Activated CD8-positive, alpha-beta memory T cell treated with anti-CD3 and anti-CD28 coated beads, Interleukin-2, amount 50 U/mL, for 4 hours (primary cell): Measurements from ENCODE around the gene BANP.
"Not testable (repeated sequence)": the region's sequence is repeated elsewhere in the genome, so short reads cannot be mapped to it uniquely, and the experiment has no call there.

ENCODE experiments used
- DNase-seq: peaks from one replicate; pipeline ENCODE4 v3.0.0-alpha.2; 2020

The BANP gene

DNA sequence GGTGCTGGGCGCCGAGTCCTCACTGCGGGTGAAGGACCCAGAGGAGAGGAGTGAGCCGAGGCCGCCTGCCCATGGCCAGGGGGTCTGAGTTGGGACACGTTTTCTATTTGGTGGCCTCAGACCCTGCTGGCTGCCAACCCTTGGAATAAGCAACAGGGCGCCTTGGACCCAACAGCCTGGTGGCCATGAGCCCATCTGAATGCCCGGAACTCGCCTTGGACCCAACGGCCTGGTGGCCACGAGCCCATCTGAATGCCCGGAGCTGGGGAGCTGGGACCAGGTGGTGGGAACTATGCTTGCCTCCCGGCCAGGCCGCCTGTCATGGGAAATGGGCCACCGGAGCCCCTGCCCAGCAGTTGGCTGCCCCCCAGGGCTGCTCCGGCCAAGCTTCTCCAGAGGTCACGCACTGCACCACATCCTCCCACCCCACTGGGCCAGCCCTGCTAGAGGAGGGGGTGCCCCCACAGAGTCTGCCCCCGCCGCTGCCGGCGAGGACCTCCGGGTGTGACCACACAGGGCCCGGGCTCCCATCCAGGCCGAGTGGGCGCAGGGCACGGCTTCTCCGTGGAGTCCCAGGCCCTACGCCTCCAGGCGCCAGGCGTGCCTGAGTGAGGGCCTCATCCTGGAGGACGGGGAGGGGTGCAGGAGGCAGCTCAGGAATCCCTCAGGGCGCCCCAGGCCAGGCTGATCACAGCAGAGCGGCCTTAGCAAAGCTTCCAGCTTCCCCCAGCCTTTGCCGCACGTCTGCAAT is 140.2 kb downstream of the BANP start:
- not testable (repeated sequence) for DNase-seq

DNA sequence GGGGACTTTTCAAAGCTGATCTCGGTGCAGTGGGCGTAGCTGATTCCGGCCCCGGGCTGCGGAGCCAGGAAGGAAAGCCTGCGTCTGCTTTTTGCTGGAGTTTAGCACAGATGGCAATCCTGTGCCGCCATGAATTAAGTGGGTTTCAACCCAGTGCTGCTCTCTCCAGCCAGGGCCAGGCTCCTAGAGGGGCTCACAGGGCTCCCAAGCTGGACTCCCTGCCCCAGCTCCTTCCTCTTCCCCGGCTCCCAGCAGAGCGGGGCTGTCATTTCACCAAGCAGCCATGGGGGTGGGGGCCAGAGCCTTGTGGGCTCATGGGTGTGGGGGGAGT is 140.7 kb downstream of the BANP start:
- DNase-seq: not testable (repeated sequence)

DNA sequence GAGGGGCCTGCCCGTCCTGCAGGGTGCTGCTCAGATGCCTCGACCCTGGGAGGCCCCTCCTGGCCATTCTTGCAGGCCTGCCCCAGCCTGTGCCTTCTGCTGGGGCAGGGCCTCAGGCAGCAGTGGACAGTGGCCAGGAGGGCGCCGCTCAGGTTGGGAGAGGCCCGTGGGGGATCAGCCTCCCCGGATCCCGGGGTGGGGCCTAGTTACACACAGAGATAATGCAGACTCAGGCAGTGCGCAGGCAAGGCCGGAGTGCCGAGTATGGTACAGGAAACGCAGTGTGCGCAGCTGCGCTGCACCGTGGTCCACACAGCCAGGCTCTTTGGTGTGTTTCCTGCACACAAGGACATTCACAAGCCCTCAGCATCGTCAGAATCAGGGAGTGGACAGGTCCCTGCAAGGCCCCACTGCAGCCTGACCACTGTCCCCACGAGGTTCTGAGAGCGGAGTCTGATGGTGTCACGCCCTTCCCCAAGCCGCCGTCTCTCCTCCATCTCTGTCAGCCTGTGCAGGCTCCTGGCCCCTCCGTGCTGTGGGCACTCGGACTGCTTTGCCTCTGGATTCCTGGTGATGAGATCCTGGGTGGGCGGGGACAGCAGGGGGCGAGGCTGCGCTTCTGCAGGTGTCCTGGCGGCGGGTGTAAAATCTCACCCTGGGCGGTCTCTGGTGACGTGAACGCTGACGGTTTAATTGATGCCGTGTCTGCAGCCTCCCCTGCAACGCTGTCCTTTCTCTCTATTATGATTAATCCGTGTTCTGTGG is 141.7 kb downstream of the BANP start:
- not testable (repeated sequence) for DNase-seq

DNA sequence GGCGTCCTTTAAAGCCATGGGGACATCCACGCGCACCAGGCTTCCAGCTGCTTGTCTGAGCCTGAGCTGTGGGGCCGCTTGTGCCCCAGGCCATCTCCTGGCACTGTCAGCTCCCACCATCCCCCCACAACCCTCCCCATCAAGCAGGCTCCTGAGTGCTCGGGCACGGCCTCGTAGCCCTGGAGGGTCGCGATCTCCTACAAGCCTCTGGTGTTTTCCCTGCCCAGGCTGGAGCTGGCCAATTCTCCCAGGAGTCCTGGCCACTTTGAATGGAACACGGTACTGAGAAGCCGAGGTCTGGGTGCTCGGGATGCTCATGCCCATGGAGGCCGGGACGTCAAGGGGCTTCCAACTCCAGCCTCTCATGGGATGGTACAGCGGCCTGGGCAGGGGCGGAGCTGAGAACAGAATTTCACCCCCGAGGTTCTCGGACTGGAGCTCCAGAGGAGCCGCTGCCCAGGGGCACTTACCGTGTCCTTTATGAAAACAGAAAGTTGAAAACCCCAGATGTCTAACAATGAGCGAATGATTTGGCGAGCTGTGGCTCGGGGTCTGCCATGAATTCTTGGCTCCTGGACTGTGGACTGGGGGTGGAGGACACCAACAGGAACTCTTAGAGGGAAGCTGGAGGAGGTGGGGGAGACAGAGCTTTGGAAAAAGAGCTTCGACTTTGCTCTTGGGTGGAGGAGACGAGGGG is 142.5 kb downstream of the BANP start:
- DNase-seq: not testable (repeated sequence)

DNA sequence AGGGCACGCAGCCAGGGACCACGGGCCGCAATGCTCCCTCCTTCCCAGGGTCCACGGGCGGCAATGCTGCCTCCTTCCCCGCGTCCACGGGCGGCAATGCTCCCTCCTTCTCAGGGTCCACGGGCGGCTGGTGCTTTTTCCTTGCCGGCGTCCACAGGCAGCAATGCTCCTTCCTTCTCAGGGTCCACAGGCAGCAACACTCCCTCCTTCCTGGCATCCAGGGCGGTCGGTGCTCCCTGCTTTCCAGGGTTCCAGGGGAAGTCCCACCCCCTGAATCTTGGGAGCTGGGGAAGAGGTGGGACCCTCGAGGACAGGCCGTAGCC is 143.0 kb downstream of the BANP start:
- not testable (repeated sequence) for DNase-seq

DNA sequence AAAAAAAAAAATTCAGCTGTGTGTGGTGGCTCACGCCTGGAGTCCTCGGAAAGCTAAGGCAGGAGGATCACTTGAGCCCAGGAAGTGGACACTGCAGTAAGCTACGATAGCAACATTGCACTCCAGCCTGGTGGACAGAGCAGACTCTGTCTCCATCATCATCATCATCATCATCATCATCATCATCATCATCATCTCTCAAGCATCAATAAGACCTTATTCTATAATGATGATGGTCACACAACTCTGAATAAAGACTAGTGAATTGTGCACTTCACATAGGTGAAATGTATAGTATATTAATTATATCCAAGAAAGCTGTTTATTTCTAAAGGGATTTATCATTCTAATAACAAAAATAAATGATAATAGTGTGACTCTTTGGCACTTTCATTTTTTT is 143.7 kb downstream of the BANP start:
- DNase-seq: not testable (repeated sequence)

DNA sequence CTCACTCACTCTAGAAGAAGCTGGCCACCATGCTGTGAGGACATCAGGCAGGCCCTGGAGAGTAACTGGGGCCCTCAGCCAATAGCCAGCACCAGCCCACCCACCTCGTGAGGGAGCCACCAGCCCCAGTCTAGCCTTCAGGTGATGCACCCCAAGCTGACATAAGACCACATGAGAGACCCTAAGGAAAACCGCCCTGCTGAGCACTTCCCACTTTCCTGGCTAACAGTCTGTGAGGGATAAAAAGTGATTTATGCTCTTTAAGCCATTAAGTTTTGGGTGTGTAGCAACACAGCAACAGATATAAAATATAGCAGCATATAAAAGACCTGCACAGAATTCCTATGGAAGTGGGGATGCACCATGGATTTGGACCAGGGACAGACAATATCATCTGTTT is 145.4 kb downstream of the BANP start:
- not testable (repeated sequence) for DNase-seq

DNA sequence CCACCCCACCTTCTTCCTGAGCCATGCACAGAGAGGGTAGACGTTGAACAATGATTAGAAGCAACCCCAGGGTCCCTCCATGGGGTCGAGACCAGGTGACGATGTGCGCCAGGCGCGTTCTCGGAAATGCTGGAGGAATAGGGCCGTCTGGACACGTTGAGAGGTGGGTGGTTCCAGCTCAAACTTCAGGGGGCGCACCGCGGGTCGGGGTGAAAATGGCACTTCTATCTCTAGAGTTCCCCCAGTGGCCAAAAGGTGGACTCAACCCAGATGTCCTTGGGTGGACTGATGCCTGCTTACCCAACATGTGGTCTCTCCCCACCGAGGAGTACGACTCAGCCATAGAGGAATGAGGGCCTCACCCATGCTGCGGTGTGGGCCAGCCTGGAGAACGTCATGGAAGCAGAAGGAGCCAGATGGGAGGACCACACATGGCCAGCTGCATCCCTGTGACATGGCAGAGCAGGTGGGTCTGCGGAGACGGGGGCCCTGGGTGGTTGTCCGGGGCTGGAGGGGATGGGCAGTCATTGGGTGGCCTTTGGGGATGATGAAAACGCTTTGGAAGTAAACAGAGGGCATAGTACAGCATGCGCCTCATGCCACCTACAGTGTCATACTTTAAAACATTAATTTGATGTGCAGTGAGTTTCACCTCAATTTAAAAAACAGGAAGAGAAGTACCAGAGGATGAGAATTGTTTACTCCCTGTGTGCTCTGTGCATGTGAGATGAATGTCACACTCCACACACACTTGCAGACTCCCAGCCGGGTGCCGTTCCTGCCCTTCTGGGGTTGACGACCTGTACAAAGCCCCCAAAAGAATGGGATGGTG is 147.7 kb downstream of the BANP start:
- not testable (repeated sequence) for DNase-seq

DNA sequence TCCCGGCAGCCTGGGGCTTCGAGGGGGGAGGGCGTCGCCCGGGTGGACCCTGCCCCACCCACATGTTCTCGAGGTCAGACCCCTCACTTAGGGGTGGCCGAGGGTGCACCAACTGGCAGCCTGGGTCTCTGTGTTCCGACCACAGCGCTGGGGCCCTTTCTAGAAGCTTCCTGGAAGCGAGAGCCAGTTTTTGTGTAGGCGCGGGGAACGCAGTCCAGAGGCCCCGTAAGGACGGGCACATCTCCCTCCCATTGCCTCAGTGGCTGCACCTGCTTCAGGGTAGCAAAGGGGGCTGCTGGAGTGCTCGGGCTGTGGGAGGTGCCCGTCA is 148.3 kb downstream of the BANP start:
- DNase-seq: no peak

DNA sequence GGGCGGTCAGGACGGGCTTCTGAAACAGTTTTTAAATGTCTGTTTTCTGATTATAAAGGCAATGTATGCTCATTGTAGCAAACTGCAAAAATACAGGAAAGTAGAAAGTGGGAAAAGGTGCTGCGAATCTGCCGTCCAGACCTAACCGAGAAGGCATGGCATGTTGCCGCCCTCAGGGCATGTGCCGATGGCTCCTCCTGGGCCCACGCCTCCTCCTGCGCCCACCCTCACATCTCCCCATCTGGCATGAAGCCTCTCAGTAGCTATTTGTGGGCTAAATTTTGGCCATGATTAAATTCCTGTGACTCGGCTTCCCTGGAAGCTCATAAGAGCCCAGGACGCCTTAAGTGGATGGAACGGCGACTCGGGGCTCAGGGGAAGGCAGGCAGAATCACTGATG is 148.7 kb downstream of the BANP start:
- not testable (repeated sequence) for DNase-seq

DNA sequence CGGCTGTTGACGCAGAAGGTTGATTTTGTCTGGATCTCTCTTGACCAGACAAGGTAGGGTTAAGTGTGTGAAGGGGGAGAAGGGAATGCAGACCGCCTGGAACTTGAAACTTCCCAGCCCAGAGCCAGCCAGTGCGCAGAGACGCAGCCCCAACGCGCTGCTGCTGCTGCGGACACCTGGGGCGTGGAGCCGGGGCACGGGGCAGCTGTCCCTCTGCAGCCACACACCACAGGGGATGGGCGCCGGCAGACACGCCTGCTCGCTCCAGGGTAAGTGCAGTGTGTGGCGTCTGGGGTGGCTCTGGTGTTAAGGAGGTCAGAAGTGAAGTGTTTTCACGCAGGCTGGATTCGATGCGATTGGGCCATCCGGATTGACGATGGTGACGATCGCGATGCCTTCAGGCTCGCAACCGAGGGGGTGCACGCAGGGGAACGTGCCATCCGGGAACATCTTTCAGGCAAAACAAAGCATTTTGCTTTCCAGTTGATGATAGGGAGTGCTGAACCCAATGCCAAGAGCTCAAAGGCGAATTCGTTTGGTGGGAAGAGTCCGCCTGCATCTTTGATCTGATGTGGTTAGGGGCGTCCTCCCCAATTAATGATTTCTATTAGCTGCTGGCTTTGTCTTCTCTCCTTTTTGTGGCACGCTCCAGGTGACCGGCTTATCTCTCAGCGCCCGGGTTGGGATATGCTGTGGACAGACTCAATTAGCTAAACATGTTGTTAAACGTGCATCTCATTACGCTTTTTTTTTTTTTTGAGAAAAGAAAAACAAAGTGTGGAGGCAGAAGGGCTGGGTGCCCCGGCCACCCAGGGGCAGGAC is 149.8 kb downstream of the BANP start:
- DNase-seq: not testable (repeated sequence)

DNA sequence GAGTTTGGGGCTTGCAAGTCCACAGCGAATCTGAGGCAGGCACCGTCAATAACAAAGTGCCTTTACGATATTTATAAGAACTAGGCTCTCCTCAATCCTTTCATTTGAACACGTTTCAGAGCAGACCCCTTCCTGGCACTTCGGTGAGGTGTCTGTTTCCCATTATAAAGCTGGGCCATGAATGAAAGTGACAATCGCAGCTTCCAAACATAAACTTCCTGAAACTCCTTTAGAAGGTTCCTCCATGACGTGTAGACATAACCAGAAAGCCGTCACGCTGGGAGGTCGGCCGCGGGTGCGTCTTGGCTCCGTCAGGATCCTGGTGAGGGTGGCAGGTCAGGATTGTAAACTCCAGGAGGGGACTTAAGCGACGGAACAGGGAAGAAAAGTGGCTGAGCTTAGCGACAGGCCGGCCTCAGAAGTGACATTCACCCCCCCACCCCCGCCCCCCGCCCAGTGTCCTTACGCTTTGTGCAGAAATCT is 150.4 kb downstream of the BANP start:
- DNase-seq: not testable (repeated sequence)

DNA sequence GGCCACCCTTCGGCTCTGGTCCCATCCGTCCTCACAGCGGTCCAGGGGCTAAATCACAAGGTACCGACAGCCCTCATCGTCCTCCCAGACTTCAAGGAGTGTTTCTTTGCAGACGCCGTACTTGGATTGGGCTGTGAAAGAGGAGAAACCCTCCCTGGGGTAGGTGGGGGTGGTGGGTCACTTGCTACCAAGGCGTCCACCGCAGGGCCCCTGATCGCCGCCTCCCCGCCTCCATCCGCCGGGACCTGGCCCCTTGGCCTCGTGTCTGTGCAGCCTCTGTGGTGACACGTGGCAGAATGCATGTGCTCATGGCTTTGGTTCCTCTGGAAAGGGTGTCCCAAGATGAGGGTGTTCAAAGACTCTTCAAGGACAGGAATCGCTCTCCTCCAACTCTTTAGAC is 151.4 kb downstream of the BANP start:
- no peak for DNase-seq

DNA sequence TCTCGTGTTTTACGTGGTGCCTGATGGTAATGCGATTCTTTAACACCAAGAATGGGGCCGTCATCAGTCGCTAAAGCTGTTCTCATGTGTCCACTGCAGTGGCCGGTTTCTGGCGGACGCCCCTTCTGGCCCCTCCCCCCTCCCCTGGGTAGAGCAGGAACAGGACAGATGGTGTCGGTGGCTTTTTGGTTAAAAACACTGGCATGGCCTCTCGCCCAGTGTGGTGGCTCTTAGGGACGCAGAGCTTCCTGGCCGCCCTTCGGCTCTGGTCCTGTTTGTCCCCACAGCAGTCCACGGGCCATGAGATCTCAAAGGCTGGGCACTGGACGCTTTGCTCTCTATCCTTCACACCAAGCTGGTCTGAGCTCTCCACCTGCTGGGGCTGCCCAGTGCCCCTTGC is 151.8 kb downstream of the BANP start:
- DNase-seq: no peak

DNA sequence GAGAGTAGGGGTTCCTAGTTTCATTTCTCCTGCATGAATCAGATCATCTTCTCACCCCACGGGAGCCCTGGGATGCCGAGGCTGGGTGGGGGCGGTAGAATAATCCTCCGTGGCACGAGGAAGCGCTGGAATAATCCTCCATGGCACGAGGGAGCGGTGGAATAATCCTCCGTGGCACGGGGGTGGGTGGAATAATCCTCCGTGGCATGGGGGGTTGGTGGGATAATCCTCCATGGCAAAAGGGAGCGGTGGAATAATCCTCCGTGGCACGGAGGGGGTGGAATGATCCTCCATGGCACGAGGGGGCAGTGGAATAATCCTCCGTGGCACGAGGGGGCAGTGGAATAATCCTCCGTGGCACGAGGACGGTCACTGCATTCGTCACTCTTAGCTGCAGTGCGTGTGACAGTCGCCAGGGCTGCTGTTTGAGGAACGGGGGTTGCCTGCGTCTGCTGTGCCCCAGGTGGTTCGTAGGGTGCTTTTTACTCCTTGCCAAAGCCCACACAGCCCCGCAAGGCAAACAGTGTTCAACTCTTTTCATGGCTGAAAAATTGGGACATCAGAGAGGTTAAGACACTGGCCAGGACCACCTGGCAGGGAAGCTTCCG is 152.5 kb downstream of the BANP start:
- no peak for DNase-seq

DNA sequence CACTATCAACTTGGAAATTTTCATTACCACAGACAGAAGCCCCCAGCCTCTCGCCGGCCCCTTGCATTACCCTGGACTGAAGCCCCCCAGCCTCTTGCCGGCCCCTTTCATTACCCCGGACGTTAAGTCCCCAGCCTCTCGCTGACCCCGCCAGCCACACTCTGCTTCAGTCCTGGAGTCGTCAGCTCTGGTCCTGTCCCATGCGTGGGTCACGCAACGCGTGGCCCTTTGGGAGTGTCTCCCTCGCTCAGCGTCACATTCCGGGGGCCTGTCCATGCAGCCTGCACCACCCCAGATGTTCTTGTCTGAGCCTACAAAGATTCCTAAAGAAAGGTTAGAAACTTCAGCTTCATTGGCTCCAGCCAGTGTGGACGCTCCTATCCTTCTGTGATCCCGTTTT is 153.1 kb downstream of the BANP start:
- not testable (repeated sequence) for DNase-seq

DNA sequence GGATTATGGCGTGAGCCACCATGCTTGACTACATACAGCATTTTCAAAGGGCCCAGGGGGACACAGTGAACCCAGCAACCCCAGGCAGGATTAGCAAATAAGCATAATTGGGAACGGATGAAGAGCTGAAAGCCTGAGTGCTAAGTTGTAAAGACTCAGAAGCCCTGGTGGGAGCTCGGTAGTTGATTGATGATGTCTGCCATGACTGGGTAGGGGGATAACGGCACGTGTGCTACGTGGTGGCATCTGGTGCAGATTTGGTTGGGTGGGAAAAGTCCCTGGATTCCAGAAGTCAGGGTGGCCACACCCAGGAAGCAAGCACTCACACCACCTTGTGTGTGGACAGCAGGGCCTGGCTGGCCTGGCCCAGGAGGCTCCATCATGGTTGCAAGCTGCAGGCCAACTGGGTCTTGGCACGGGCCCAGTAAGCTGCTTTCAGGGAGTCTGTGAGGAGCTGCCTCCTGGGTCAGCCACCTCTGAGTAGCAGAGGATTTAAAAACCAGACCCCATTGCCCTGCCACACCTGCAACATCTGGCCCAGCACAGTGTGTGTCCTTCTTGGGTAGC is 154.4 kb downstream of the BANP start:
- not testable (repeated sequence) for DNase-seq

DNA sequence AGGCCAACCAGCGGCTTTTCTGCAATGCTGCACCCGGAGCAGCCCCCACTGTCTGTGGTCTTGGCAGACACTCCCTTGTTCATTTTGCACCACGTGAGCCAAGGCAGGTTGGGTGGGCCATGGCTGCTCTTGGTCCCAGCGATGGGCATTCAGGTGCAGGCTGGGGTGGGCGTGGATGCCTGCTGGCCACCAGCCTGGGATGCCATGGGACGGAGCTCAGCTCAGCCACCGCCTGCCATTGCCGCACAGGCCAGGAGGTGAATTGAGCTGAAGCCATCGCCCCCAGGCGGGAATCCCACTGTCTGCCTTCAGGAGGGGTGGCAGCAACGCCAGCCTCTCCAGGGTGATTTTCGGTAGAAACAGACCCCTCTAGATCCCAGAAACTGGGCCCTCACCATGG is 155.3 kb downstream of the BANP start:
- DNase-seq: not testable (repeated sequence)

DNA sequence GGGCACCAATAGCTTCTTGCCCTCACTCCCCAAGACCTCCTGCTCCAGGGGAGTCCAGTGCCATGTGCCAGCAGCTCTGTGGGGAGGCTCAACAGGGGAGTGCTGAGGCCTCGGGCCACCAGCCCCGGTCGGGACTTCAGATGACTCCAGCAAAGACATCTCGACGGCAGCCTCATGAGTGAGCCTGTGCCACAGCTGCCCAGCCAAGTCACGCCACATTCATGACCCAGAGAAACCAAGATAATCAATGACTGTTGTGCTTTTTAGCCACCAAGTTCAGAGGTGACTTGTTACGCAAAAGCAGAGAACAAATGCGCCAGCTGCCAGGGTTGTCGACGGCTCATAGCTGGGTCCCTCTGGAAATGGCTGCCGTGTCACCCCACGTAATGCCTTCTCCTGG is 157.5 kb downstream of the BANP start:
- no peak for DNase-seq

DNA sequence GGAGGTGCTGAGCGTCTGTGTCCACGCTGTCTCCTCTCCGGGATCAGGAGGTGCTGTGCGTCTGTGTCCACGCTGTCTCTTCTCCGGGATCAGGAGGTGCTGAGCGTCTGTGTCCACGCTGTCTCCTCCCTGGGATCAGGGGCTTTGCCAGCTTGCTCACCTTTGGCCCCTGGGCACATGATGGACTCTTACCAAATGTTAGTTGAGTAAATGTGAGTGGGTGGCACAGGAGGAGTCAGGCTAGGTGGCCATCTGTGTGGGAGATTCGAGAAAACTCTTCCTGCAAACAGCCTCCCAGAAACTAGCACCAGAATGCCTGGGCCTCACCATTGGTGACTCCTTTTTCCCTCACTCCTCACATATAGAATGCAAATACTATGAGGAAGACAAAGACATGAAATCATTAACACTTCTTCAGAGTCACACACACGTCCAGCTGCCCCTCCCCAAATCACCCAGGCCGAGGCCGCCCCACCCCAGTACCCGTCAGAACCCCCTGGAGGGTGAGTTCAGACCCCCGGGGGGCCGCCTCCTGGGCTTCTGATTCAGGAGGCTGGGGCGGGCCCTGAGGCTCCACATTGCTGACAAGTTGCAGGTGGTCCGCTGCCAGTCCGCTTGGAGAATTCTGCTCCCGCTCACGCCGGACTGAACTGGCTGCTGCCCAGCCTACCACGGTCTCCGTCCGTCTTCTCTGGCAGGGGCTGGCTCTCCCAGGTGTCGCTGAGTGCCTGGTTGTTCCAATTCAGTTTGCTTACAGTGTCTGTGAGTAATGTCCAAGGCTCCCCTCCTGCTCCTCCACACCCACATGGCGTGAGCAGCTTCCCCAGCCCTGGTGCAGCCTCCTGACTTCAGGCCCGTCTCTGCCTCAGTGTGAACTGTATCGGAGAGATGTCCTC is 158.7 kb downstream of the BANP start:
- DNase-seq: not testable (repeated sequence)
